ENCODE measurements around the gene ANKFN1.

Gene ANKFN1

GRCh38 chr17:56186222-56186786 lies 33.0 kb downstream of the ANKFN1 start:
- Histone ChIP-seq H3K9ac (ENCODE audit: low read depth, low read length) (no peak overlapping the region), H3K4me3 (ENCODE audit: low read length) (no peak overlapping the region), H3K27ac (ENCODE audit: low read length) (no peak overlapping the region)

GRCh38 chr17:56203430-56203829 lies 50.2 kb downstream of the ANKFN1 start:
- no peaks in the 10 kb centered on the region for H3K9me3 ChIP-seq (ENCODE audit: insufficient read depth, low read depth, low read length)
- no peak overlapping the region for H3K27ac ChIP-seq (ENCODE audit: low read length)
- no peak overlapping the region for H3K9ac ChIP-seq (ENCODE audit: low read depth, low read length)
- H3K36me3 ChIP-seq (ENCODE audit: insufficient read depth, low read depth, low read length), result no peaks in the 10 kb centered on the region
- H3K4me1 ChIP-seq (ENCODE audit: insufficient read depth, low read length), result no peaks in the 10 kb centered on the region
- no peaks in the 10 kb centered on the region for H3K27me3 ChIP-seq (ENCODE audit: insufficient read depth, low read length)
- no peak overlapping the region for H3K4me3 ChIP-seq (ENCODE audit: low read length)

More at GRCh38 chr17:56186222-56186786, 33.0 kb downstream of the ANKFN1 start:
- H3K27me3 ChIP-seq (ENCODE audit: insufficient read depth, low read length), result no peaks in the 10 kb centered on the region
- no peaks in the 10 kb centered on the region for H3K9me3 ChIP-seq (ENCODE audit: insufficient read depth, low read depth, low read length)
- no peaks in the 10 kb centered on the region for H3K4me1 ChIP-seq (ENCODE audit: insufficient read depth, low read length)
- no peaks in the 10 kb centered on the region for H3K36me3 ChIP-seq (ENCODE audit: insufficient read depth, low read depth, low read length)

GRCh38 chr17:56206351-56206750 lies 53.1 kb downstream of the ANKFN1 start:
- Histone ChIP-seq H3K9ac (ENCODE audit: low read depth, low read length) (no peak overlapping the region), H3K36me3 (ENCODE audit: insufficient read depth, low read depth, low read length) (no peaks in the 10 kb centered on the region), H3K4me1 (ENCODE audit: insufficient read depth, low read length) (no peaks in the 10 kb centered on the region), H3K9me3 (ENCODE audit: insufficient read depth, low read depth, low read length) (no peaks in the 10 kb centered on the region), H3K27me3 (ENCODE audit: insufficient read depth, low read length) (no peaks in the 10 kb centered on the region), H3K27ac (ENCODE audit: low read length) (no peak overlapping the region), H3K4me3 (ENCODE audit: low read length) (no peak overlapping the region)

GRCh38 chr17:56213031-56213430 lies 59.8 kb downstream of the ANKFN1 start:
- Histone ChIP-seq H3K9ac (ENCODE audit: low read depth, low read length) (no peak overlapping the region), H3K36me3 (ENCODE audit: insufficient read depth, low read depth, low read length) (no peaks in the 10 kb centered on the region), H3K9me3 (ENCODE audit: insufficient read depth, low read depth, low read length) (no peaks in the 10 kb centered on the region), H3K27ac (ENCODE audit: low read length) (no peak overlapping the region), H3K27me3 (ENCODE audit: insufficient read depth, low read length) (no peaks in the 10 kb centered on the region), H3K4me1 (ENCODE audit: insufficient read depth, low read length) (no peaks in the 10 kb centered on the region), H3K4me3 (ENCODE audit: low read length) (no peak overlapping the region)

GRCh38 chr17:56217921-56218320 lies 64.6 kb downstream of the ANKFN1 start:
- H3K9ac ChIP-seq (ENCODE audit: low read depth, low read length), result no peak overlapping the region
- no peak overlapping the region for H3K4me3 ChIP-seq (ENCODE audit: low read length)
- H3K36me3 ChIP-seq (ENCODE audit: insufficient read depth, low read depth, low read length), result no peaks in the 10 kb centered on the region
- no peaks in the 10 kb centered on the region for H3K9me3 ChIP-seq (ENCODE audit: insufficient read depth, low read depth, low read length)
- H3K27me3 ChIP-seq (ENCODE audit: insufficient read depth, low read length), result no peaks in the 10 kb centered on the region
- H3K4me1 ChIP-seq (ENCODE audit: insufficient read depth, low read length), result 0 out of 2 replicates have a peak, but pooled peaks cover 6% of the 10 kb centered on the region
- H3K27ac ChIP-seq (ENCODE audit: low read length), result no peak overlapping the region

- Histone ChIP-seq H3K9ac (ENCODE audit: low read depth, low read length) (no peak overlapping the region), H3K9me3 (ENCODE audit: insufficient read depth, low read depth, low read length) (no peaks in the 10 kb centered on the region), H3K4me3 (ENCODE audit: low read length) (no peak overlapping the region), H3K27ac (ENCODE audit: low read length) (no peak overlapping the region), H3K36me3 (ENCODE audit: insufficient read depth, low read depth, low read length) (no peaks in the 10 kb centered on the region), H3K4me1 (ENCODE audit: insufficient read depth, low read length) (0 out of 2 replicates have a peak, but pooled peaks cover 6% of the 10 kb centered on the region), H3K27me3 (ENCODE audit: insufficient read depth, low read length) (no peaks in the 10 kb centered on the region)
Measured at GRCh38 chr17:56222255-56222654, 69.0 kb downstream of the ANKFN1 start.

GRCh38 chr17:56230660-56231059 lies 77.4 kb downstream of the ANKFN1 start:
- H3K4me1 ChIP-seq (ENCODE audit: insufficient read depth, low read length), result peaks cover 4% of the 10 kb centered on the region; the same call in 1 of the 2 replicates
- no peaks in the 10 kb centered on the region for H3K36me3 ChIP-seq (ENCODE audit: insufficient read depth, low read depth, low read length)
- no peaks in the 10 kb centered on the region for H3K9me3 ChIP-seq (ENCODE audit: insufficient read depth, low read depth, low read length)
- H3K27ac ChIP-seq (ENCODE audit: low read length), result no peak overlapping the region
- no peak overlapping the region for H3K4me3 ChIP-seq (ENCODE audit: low read length)
- no peaks in the 10 kb centered on the region for H3K27me3 ChIP-seq (ENCODE audit: insufficient read depth, low read length)
- no peak overlapping the region for H3K9ac ChIP-seq (ENCODE audit: low read depth, low read length)

GRCh38 chr17:56231252-56231651 lies 78.0 kb downstream of the ANKFN1 start:
- H3K4me1 ChIP-seq (ENCODE audit: insufficient read depth, low read length), result peaks cover 4% of the 10 kb centered on the region; the same call in 1 of the 2 replicates
- H3K9ac ChIP-seq (ENCODE audit: low read depth, low read length), result no peak overlapping the region
- H3K36me3 ChIP-seq (ENCODE audit: insufficient read depth, low read depth, low read length), result no peaks in the 10 kb centered on the region
- no peak overlapping the region for H3K4me3 ChIP-seq (ENCODE audit: low read length)
- H3K27ac ChIP-seq (ENCODE audit: low read length), result no peak overlapping the region
- no peaks in the 10 kb centered on the region for H3K27me3 ChIP-seq (ENCODE audit: insufficient read depth, low read length)
- no peaks in the 10 kb centered on the region for H3K9me3 ChIP-seq (ENCODE audit: insufficient read depth, low read depth, low read length)

GRCh38 chr17:56231693-56232092 lies 78.4 kb downstream of the ANKFN1 start:
- H3K9me3 ChIP-seq (ENCODE audit: insufficient read depth, low read depth, low read length), result no peaks in the 10 kb centered on the region
- H3K36me3 ChIP-seq (ENCODE audit: insufficient read depth, low read depth, low read length), result no peaks in the 10 kb centered on the region
- no peaks in the 10 kb centered on the region for H3K27me3 ChIP-seq (ENCODE audit: insufficient read depth, low read length)
- no peak overlapping the region for H3K27ac ChIP-seq (ENCODE audit: low read length)
- H3K4me1 ChIP-seq (ENCODE audit: insufficient read depth, low read length), result peaks cover 4% of the 10 kb centered on the region; the same call in 1 of the 2 replicates
- H3K9ac ChIP-seq (ENCODE audit: low read depth, low read length), result no peak overlapping the region
- H3K4me3 ChIP-seq (ENCODE audit: low read length), result no peak overlapping the region

- H3K27ac ChIP-seq (ENCODE audit: low read length), result no peak overlapping the region
- no peak overlapping the region for H3K9ac ChIP-seq (ENCODE audit: low read depth, low read length)
- no peaks in the 10 kb centered on the region for H3K27me3 ChIP-seq (ENCODE audit: insufficient read depth, low read length)
- no peaks in the 10 kb centered on the region for H3K4me1 ChIP-seq (ENCODE audit: insufficient read depth, low read length)
- no peaks in the 10 kb centered on the region for H3K36me3 ChIP-seq (ENCODE audit: insufficient read depth, low read depth, low read length)
- no peaks in the 10 kb centered on the region for H3K9me3 ChIP-seq (ENCODE audit: insufficient read depth, low read depth, low read length)
- H3K4me3 ChIP-seq (ENCODE audit: low read length), result no peak overlapping the region
Measured at GRCh38 chr17:56244268-56244890, 91.1 kb downstream of the ANKFN1 start.

GRCh38 chr17:56247816-56248215 lies 94.5 kb downstream of the ANKFN1 start:
- Histone ChIP-seq H3K4me1 (ENCODE audit: insufficient read depth, low read length) (no peaks in the 10 kb centered on the region), H3K27me3 (ENCODE audit: insufficient read depth, low read length) (no peaks in the 10 kb centered on the region), H3K4me3 (ENCODE audit: low read length) (no peak overlapping the region), H3K36me3 (ENCODE audit: insufficient read depth, low read depth, low read length) (no peaks in the 10 kb centered on the region), H3K9ac (ENCODE audit: low read depth, low read length) (no peak overlapping the region), H3K27ac (ENCODE audit: low read length) (no peak overlapping the region), H3K9me3 (ENCODE audit: insufficient read depth, low read depth, low read length) (no peaks in the 10 kb centered on the region)

GRCh38 chr17:56257075-56257474 lies 103.8 kb downstream of the ANKFN1 start:
- Histone ChIP-seq H3K9ac (ENCODE audit: low read depth, low read length) (no peak overlapping the region), H3K4me1 (ENCODE audit: insufficient read depth, low read length) (0 out of 2 replicates have a peak, but pooled peaks cover 3% of the 10 kb centered on the region), H3K27ac (ENCODE audit: low read length) (no peak overlapping the region), H3K4me3 (ENCODE audit: low read length) (no peak overlapping the region), H3K9me3 (ENCODE audit: insufficient read depth, low read depth, low read length) (no peaks in the 10 kb centered on the region), H3K36me3 (ENCODE audit: insufficient read depth, low read depth, low read length) (no peaks in the 10 kb centered on the region), H3K27me3 (ENCODE audit: insufficient read depth, low read length) (no peaks in the 10 kb centered on the region)

All from iPS-20b (cell line).